Neuronal stem cell (in vitro differentiated cells): ENCODE results near the gene MMADHC.

ENCODE experiments used
- DNase-seq: peaks from one replicate; pipeline ENCODE4 v3.0.0-alpha.2; 2013; ENCODE audit warnings: low spot score
- H2AFZ ChIP-seq: one replicate; pipeline ENCODE4 v1.6.1; 2013; ENCODE audit warnings: mild to moderate bottlenecking, low read length, inconsistent platforms
- H2AK5ac ChIP-seq: 2 replicates; pipeline ENCODE4 v1.6.1; 2013; ENCODE audit warnings: low read depth, mild to moderate bottlenecking, inconsistent platforms, low read length, moderate library complexity, mixed read lengths
- H2BK120ac ChIP-seq: 2 replicates; pipeline ENCODE4 v1.6.1; 2013; ENCODE audit warnings: low read depth, mild to moderate bottlenecking, inconsistent platforms, low read length, moderate library complexity, mixed read lengths
- H2BK12ac ChIP-seq: one replicate; pipeline ENCODE4 v1.6.1; 2013; ENCODE audit warnings: low read length, inconsistent platforms
- H2BK15ac ChIP-seq: 2 replicates; pipeline ENCODE4 v1.6.1; 2013; ENCODE audit warnings: mild to moderate bottlenecking, low read length, inconsistent platforms, mixed read lengths
- H2BK5ac ChIP-seq: one replicate; pipeline ENCODE4 v1.6.1; 2013; ENCODE audit warnings: inconsistent platforms, mild to moderate bottlenecking, low read length, moderate library complexity
- H3K14ac ChIP-seq: one replicate; pipeline ENCODE4 v1.6.1; 2013; ENCODE audit warnings: low read length, inconsistent platforms
- H3K18ac ChIP-seq: 2 replicates; pipeline ENCODE4 v1.6.1; 2013; ENCODE audit warnings: low read length, inconsistent platforms
- H3K23ac ChIP-seq: 2 replicates; pipeline ENCODE4 v1.6.1; 2013; ENCODE audit warnings: low read depth, mild to moderate bottlenecking, mixed read lengths, low read length, inconsistent platforms; ENCODE audit not compliant: poor library complexity
- H3K27ac ChIP-seq: replicated peaks from 3 replicates; pipeline ENCODE4 v1.5.1; 2013; ENCODE audit warnings: low read length, inconsistent platforms
- H3K27me3 ChIP-seq, 3 experiments: 2 replicates each; pipeline ENCODE4 v1.6.1; 2013; ENCODE audit warnings: low read length in 3 of 3, mild to moderate bottlenecking in 2 of 3, inconsistent platforms in 1 of 3, low read depth in 1 of 3, mixed read lengths in 1 of 3, moderate library complexity in 1 of 3; ENCODE audit not compliant: control insufficient read depth in 3 of 3, insufficient read depth in 3 of 3
- H3K36me3 ChIP-seq, 2 donors: replicated peaks in 1 of 2; 2 replicates each; pipeline ENCODE4 v1.6.1; 2013; ENCODE audit warnings: low read length in 2 of 2; ENCODE audit not compliant: control insufficient read depth in 2 of 2, insufficient read depth in 2 of 2
- H3K4ac ChIP-seq: 2 replicates; pipeline ENCODE4 v1.6.1; 2013; ENCODE audit warnings: inconsistent platforms, mild to moderate bottlenecking, low read length, moderate library complexity
- H3K4me1 ChIP-seq, 2 donors: 1 replicate in 1 of 2; 2 replicates in 1 of 2; pipeline ENCODE4 v1.6.1; 2013; ENCODE audit warnings: low read length in 2 of 2, low read depth in 1 of 2; ENCODE audit not compliant: control insufficient read depth in 2 of 2, insufficient read depth in 1 of 2
- H3K4me2 ChIP-seq: one replicate; pipeline ENCODE4 v1.6.1; 2013; ENCODE audit warnings: mild to moderate bottlenecking, low read length, inconsistent platforms; ENCODE audit not compliant: insufficient read depth, poor library complexity, severe bottlenecking
- H3K4me3 ChIP-seq, 2 donors: 2 replicates each; pipeline ENCODE4 v1.5.1; 2013; ENCODE audit warnings: low read length in 2 of 2, mild to moderate bottlenecking in 2 of 2, inconsistent platforms in 1 of 2, moderate library complexity in 1 of 2
- H3K79me1 ChIP-seq: one replicate; pipeline ENCODE4 v1.6.1; 2013; ENCODE audit warnings: low read depth, mild to moderate bottlenecking, inconsistent platforms, low read length, moderate library complexity
- H3K9ac ChIP-seq: one replicate; pipeline ENCODE4 v1.6.1; 2013; ENCODE audit warnings: mild to moderate bottlenecking, low read depth, low read length, inconsistent platforms; ENCODE audit not compliant: poor library complexity
- H3K9me3 ChIP-seq, 2 donors: replicated peaks in 1 of 2; 2 replicates each; pipeline versions ENCODE3 to v1.6.1; 2013; ENCODE audit warnings: low read length in 2 of 2, mild to moderate bottlenecking in 2 of 2, inconsistent platforms in 1 of 2, low read depth in 1 of 2, mixed read lengths in 1 of 2, moderate library complexity in 1 of 2; ENCODE audit not compliant: control insufficient read depth in 2 of 2, insufficient read depth in 1 of 2
- H4K8ac ChIP-seq: one replicate; pipeline ENCODE4 v1.6.1; 2013; ENCODE audit warnings: low read depth, mild to moderate bottlenecking, inconsistent platforms, low read length, moderate library complexity
- H4K91ac ChIP-seq: one replicate; pipeline ENCODE4 v1.6.1; 2013; ENCODE audit warnings: low read length, low read depth, mild to moderate bottlenecking, inconsistent platforms; ENCODE audit not compliant: poor library complexity
- WGBS, 2 donors: extraction: QIAGEN DNeasy Blood & Tissue Kit; methylation state at CpG; one replicate each; pipeline ENCODE4 v1.1.7; 2013; ENCODE audit warnings: missing lambda C conversion rate in 2 of 2, mixed read lengths in 1 of 2; ENCODE audit not compliant: insufficient read length in 2 of 2, insufficient replicate concordance in 1 of 2; ENCODE audit errors: extremely low coverage in 2 of 2; 5-methylcytosine and 5-hydroxymethylcytosine counted together

The MMADHC gene

GRCh38 chr2:149562324-149562723 is 25.3 kb downstream of the MMADHC start:
- no peak overlapping the region for H2BK120ac ChIP-seq
- H3K4me2 ChIP-seq, result no peak overlapping the region
- no peak overlapping the region for H2BK5ac ChIP-seq
- H2AK5ac ChIP-seq, result no peak overlapping the region
- no peak overlapping the region for H2BK15ac ChIP-seq
- H4K8ac ChIP-seq, result no peak overlapping the region
- no CpG with 5 or more reads among the region's 2 CpGs for WGBS, 2 donors
- no peak overlapping the region for H2AFZ ChIP-seq
- no peak overlapping the region for H3K27ac ChIP-seq
- no peaks in the 10 kb centered on the region for H3K4me1 ChIP-seq
- H3K9me3 ChIP-seq, result no peaks in the 10 kb centered on the region
- H3K36me3 ChIP-seq, result peaks cover 0 to 15% of the 10 kb centered on the region in 2 donors
- H3K4me3 ChIP-seq, result no peak overlapping the region
- no peak overlapping the region for H3K14ac ChIP-seq
- H4K91ac ChIP-seq, result no peak overlapping the region
- H3K79me1 ChIP-seq, result no peaks in the 10 kb centered on the region
- no peak for DNase-seq
- H3K4ac ChIP-seq, result no peak overlapping the region
- H3K27me3 ChIP-seq, result no peaks in the 10 kb centered on the region
- no peak overlapping the region for H3K23ac ChIP-seq
- H3K9ac ChIP-seq, result no peak overlapping the region
- no peak overlapping the region for H2BK12ac ChIP-seq
- H3K18ac ChIP-seq, result no peak overlapping the region

- peak; percentile 37 for DNase-seq
- H3K4me3 ChIP-seq, result no peak overlapping the region
- H3K4ac ChIP-seq, result no peak overlapping the region
- no peak overlapping the region for H2BK5ac ChIP-seq
- H2BK12ac ChIP-seq, result no peak overlapping the region
- H3K79me1 ChIP-seq, result no peaks in the 10 kb centered on the region
- H2AFZ ChIP-seq, result no peak overlapping the region
- H4K91ac ChIP-seq, result no peak overlapping the region
- no peaks in the 10 kb centered on the region for H3K27me3 ChIP-seq
- peaks cover 0 to 6% of the 10 kb centered on the region in 2 donors for H3K36me3 ChIP-seq
- H4K8ac ChIP-seq, result no peak overlapping the region
- no peak overlapping the region for H3K4me2 ChIP-seq
- no peak overlapping the region for H3K27ac ChIP-seq
- H3K4me1 ChIP-seq, result no peaks in the 10 kb centered on the region
- no peak overlapping the region for H3K18ac ChIP-seq
- H2AK5ac ChIP-seq, result no peak overlapping the region
- no peak overlapping the region for H2BK120ac ChIP-seq
- no peak overlapping the region for H2BK15ac ChIP-seq
- no peak overlapping the region for H3K23ac ChIP-seq
- no peaks in the 10 kb centered on the region for H3K9me3 ChIP-seq
- H3K9ac ChIP-seq, result no peak overlapping the region
- H3K14ac ChIP-seq, result no peak overlapping the region
Observed at GRCh38 chr2:149561309-149561926, 26.2 kb downstream of the MMADHC start.

GRCh38 chr2:149559341-149560068 is 28.1 kb downstream of the MMADHC start:
- Histone ChIP-seq H2AK5ac (no peak overlapping the region), H3K4me2 (no peak overlapping the region), H3K23ac (no peak overlapping the region), H2AFZ (no peak overlapping the region), H3K27me3 (no peaks in the 10 kb centered on the region), H3K9ac (no peak overlapping the region), H2BK5ac (no peak overlapping the region), H3K9me3 (no peaks in the 10 kb centered on the region), H3K36me3 (no peaks in the 10 kb centered on the region), H2BK12ac (no peak overlapping the region), H3K27ac (no peak overlapping the region), H2BK15ac (no peak overlapping the region), H3K18ac (no peak overlapping the region), H3K14ac (no peak overlapping the region), H3K4ac (no peak overlapping the region), H4K91ac (no peak overlapping the region), H2BK120ac (no peak overlapping the region), H3K4me1 (no peaks in the 10 kb centered on the region), H3K4me3 (no peak overlapping the region), H4K8ac (no peak overlapping the region), H3K79me1 (no peaks in the 10 kb centered on the region)
- WGBS, 2 donors, result no CpG with 5 or more reads among the region's 5 CpGs
- DNase-seq, result no peak

- Histone ChIP-seq H3K4me3 (no peak overlapping the region), H3K27me3 (no peaks in the 10 kb centered on the region), H2BK120ac (no peak overlapping the region), H2BK15ac (no peak overlapping the region), H2BK5ac (no peak overlapping the region), H3K14ac (no peak overlapping the region), H4K91ac (no peak overlapping the region), H4K8ac (no peak overlapping the region), H3K9me3 (no peaks in the 10 kb centered on the region), H3K4me1 (no peaks in the 10 kb centered on the region), H2BK12ac (no peak overlapping the region), H3K27ac (no peak overlapping the region), H2AK5ac (no peak overlapping the region), H3K79me1 (no peaks in the 10 kb centered on the region), H3K36me3 (no peaks in the 10 kb centered on the region), H3K18ac (no peak overlapping the region), H3K23ac (no peak overlapping the region), H2AFZ (no peak overlapping the region), H3K9ac (no peak overlapping the region), H3K4ac (no peak overlapping the region), H3K4me2 (no peak overlapping the region)
- DNase-seq, result no peak
- WGBS, 2 donors, result no CpG with 5 or more reads among the region's 1 CpG
Observed at GRCh38 chr2:149556452-149556851, 31.1 kb downstream of the MMADHC start.
